BLaER1 (cell line): ENCODE measurements around the gene GRIN2A.

Source experiments
- H3K27ac ChIP-seq: shearing (Covaris generic); formaldehyde crosslinking; 2 replicates; pipeline ENCODE4 v1.8.1; 2022
- H3K27me3 ChIP-seq: shearing (Covaris generic); formaldehyde crosslinking; 2 replicates; pipeline ENCODE4 v1.8.1; 2022
- H3K36me3 ChIP-seq: shearing (Covaris generic); formaldehyde crosslinking; 2 replicates; pipeline ENCODE4 v1.8.1; 2022
- H3K4me1 ChIP-seq: shearing (Covaris generic); formaldehyde crosslinking; 2 replicates; pipeline ENCODE4 v1.8.1; 2022
- H3K4me2 ChIP-seq: shearing (Covaris generic); formaldehyde crosslinking; 2 replicates; pipeline ENCODE4 v1.8.1; 2022
- H3K4me3 ChIP-seq: shearing (Covaris generic); formaldehyde crosslinking; 2 replicates; pipeline ENCODE4 v1.8.1; 2022
- H3K9ac ChIP-seq: shearing (Covaris generic); formaldehyde crosslinking; 2 replicates; pipeline ENCODE4 v1.8.1; 2022
- H3K9me3 ChIP-seq: shearing (Covaris generic); formaldehyde crosslinking; 2 replicates; pipeline ENCODE4 v1.8.1; 2022
- H4K20me1 ChIP-seq: shearing (Covaris generic); formaldehyde crosslinking; 2 replicates; pipeline ENCODE4 v1.8.1; 2022
- Cebpa-rat ChIP-seq: shearing (Covaris generic); IDR thresholded peaks from 2 replicates; pipeline ENCODE4 v1.8.1; 2022

Gene GRIN2A

DNA sequence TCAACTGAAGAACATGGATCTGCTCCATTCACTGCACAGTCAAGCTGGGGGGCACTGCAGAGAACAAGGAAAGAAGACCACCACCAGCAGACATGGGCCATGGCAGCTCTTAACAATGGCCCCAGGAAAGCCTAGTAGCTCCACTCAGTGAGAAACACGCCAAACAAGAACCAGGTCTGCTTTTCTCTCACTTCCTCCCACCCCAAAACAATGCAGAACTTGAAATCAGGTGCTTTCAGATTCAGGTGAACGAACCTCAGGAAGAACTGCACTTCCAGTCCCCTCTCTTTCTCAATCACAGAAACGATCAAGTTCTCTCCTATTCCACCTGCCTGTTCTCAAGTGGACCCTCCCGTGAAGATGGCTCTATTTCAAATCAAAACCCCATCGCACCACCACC, 155.6 kb downstream of the GRIN2A start:
- Histone ChIP-seq H3K4me3 (no peak overlapping the region), H3K9ac (no peak overlapping the region), H3K27me3 (no peaks in the 10 kb centered on the region), H3K9me3 (no peaks in the 10 kb centered on the region), H4K20me1 (no peaks in the 10 kb centered on the region), H3K36me3 (no peaks in the 10 kb centered on the region), H3K4me1 (no peaks in the 10 kb centered on the region), H3K27ac (no peak overlapping the region), H3K4me2 (no peak overlapping the region)
- TF ChIP-seq Cebpa-rat = no peak

DNA sequence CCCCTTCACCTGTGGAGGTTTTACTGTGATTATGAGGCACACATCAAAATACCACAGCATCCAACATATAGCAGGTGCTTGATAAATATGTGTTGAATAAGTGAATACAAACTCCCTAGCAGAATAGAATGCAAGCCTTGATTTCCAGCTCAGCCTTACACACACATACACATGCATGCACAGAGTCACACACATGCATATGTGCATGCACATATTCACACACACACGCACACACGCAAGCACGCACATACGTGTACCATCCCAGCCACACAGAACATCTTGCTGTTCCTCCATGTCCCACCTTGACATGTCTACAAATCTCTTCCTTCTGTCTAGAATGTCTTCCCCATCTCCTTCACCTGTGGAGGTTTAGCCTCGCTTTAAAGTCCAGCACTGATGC, 160.1 kb downstream of the GRIN2A start:
- Histone ChIP-seq H3K9ac (no peak overlapping the region), H4K20me1 (no peaks in the 10 kb centered on the region), H3K9me3 (no peaks in the 10 kb centered on the region), H3K27me3 (no peaks in the 10 kb centered on the region), H3K4me2 (no peak overlapping the region), H3K36me3 (no peaks in the 10 kb centered on the region), H3K4me1 (no peaks in the 10 kb centered on the region), H3K27ac (no peak overlapping the region), H3K4me3 (no peak overlapping the region)
- no peak for TF ChIP-seq Cebpa-rat

DNA sequence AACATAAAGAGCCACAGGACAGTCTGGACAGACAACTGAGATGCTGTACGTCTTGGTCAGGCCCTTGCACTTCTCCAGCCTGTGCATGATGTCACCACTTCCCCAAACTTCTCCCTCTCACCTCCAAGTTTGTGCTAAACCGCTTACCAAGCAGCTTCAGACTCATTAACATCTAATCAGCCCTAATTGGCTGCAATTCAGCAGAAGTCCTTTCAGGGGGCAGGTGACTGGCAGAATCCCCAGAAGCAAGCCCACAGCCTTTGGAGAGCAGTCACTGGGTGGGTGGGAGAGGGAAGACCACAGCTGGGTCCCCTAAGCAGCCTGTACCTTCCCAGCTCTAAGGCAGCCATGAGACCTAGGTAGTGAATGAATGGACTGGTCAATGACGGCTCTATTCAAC, 161.4 kb downstream of the GRIN2A start:
- no peak for TF ChIP-seq Cebpa-rat
- H3K4me3 ChIP-seq = no peak overlapping the region
- H4K20me1 ChIP-seq = no peaks in the 10 kb centered on the region
- no peak overlapping the region for H3K27ac ChIP-seq
- H3K27me3 ChIP-seq = no peaks in the 10 kb centered on the region
- H3K4me2 ChIP-seq = no peak overlapping the region
- H3K9ac ChIP-seq = no peak overlapping the region
- H3K9me3 ChIP-seq = no peaks in the 10 kb centered on the region
- H3K36me3 ChIP-seq = no peaks in the 10 kb centered on the region
- H3K4me1 ChIP-seq = no peaks in the 10 kb centered on the region

DNA sequence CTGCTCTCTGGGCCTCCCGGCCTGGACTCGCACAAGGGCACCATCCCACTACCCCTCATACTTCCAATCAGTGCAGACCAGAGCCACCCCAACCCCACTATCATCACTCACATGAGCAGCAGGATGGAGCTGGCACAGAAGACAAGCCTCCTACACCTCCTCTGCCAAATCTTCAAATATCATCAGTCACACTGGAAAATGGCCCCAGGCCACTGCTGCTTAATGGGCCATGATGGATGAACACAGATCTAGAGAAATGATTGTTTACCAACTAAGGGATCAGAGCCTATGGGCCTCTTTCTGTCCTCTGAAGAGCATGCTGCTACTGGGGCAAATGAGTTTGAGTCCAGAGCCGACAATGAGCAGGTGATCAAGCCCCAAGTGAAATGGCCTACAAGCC, 165.5 kb downstream of the GRIN2A start:
- no peak overlapping the region for H3K4me2 ChIP-seq
- H3K27ac ChIP-seq = no peak overlapping the region
- H3K9ac ChIP-seq = no peak overlapping the region
- no peaks in the 10 kb centered on the region for H3K4me1 ChIP-seq
- no peak for TF ChIP-seq Cebpa-rat
- no peaks in the 10 kb centered on the region for H3K27me3 ChIP-seq
- no peak overlapping the region for H3K4me3 ChIP-seq
- H4K20me1 ChIP-seq = no peaks in the 10 kb centered on the region
- no peaks in the 10 kb centered on the region for H3K36me3 ChIP-seq
- H3K9me3 ChIP-seq = no peaks in the 10 kb centered on the region

DNA sequence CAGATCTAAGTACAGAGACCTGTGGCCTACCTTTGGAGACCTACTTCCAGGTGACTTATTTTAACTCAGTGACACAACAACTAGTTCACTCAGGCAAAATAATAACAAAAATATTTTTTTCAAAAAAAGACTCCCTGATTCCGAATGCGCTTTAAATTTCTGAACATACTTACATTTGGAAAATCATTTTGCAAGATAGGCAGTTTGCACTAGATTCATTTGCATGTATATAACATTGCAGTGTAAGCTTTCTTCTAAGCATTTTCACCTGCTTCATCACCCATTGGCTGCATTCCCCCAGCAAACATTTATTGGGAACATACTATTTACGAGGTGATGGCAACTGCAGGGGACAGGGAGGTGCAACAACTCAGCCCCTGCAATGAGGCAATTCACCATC, 166.8 kb downstream of the GRIN2A start:
- no peaks in the 10 kb centered on the region for H3K4me1 ChIP-seq
- H3K27me3 ChIP-seq = no peaks in the 10 kb centered on the region
- H3K36me3 ChIP-seq = no peaks in the 10 kb centered on the region
- no peak overlapping the region for H3K27ac ChIP-seq
- H3K4me3 ChIP-seq = no peak overlapping the region
- no peak for TF ChIP-seq Cebpa-rat
- H4K20me1 ChIP-seq = no peaks in the 10 kb centered on the region
- H3K9me3 ChIP-seq = no peaks in the 10 kb centered on the region
- H3K9ac ChIP-seq = no peak overlapping the region
- H3K4me2 ChIP-seq = no peak overlapping the region

DNA sequence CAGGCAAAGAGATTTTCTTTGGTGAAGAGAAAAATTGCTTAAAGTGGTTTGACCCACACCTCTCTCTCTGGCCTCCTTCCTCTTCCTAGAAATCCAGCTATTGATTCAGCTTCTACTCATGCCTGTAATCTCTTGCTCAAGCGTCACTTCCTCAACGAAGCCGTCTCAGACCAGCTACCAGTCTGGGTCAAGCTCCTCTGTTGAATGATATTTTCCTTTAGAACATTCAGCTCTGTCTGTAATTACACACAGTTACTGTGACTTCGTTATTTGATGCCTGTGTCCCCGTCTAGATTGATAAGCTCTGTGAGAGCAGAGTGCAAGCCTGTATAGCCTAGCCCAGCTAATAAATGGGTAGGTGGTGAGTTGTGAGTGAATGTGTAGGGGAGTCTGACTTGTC, 168.5 kb downstream of the GRIN2A start:
- no peaks in the 10 kb centered on the region for H4K20me1 ChIP-seq
- no peak for TF ChIP-seq Cebpa-rat
- no peak overlapping the region for H3K4me2 ChIP-seq
- no peaks in the 10 kb centered on the region for H3K9me3 ChIP-seq
- H3K4me3 ChIP-seq = no peak overlapping the region
- H3K27ac ChIP-seq = no peak overlapping the region
- H3K27me3 ChIP-seq = no peaks in the 10 kb centered on the region
- H3K4me1 ChIP-seq = no peaks in the 10 kb centered on the region
- no peak overlapping the region for H3K9ac ChIP-seq
- H3K36me3 ChIP-seq = no peaks in the 10 kb centered on the region

DNA sequence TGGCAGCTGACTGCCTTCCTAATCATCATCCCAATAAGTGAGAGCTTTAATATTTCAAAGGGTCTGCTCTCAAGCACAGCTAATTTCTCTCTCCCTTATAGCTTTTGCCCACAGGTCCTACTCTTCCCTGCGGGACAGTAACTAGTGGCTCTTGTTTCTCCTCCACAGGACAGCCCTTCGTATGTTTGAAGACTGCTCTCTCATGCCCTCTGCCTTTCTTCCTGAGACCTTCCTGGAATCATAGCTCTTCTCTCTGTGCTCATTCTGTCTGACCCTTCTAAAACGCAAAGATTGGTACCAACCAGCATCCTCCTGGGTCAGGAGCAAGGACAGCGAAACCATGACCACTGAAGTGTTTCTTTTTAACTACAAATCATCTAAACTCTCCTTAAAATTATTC, 168.9 kb downstream of the GRIN2A start:
- Histone ChIP-seq H3K36me3 (no peaks in the 10 kb centered on the region), H3K4me2 (no peak overlapping the region), H3K27ac (no peak overlapping the region), H3K9ac (no peak overlapping the region), H3K4me1 (no peaks in the 10 kb centered on the region), H3K27me3 (no peaks in the 10 kb centered on the region), H4K20me1 (no peaks in the 10 kb centered on the region), H3K4me3 (no peak overlapping the region), H3K9me3 (no peaks in the 10 kb centered on the region)
- no peak for TF ChIP-seq Cebpa-rat

DNA sequence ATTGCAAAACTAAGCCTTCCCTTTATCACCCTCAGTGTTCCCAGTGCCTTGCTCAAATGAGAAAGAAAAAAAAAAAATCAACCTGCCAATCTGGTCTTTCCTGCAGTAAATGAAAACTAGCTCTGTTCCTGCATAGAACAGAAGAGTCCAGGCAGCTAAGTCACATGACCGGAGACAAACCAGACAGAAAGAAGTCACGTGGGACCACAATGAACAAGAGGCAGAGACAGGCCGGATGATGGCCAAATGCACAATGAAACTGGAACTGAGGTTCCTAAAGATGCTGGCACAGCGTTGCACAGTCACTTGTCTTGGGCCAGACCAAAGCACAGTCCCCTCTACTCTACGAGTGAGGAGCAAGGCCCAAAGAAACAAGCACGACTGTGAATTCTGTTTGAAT, 172.5 kb downstream of the GRIN2A start:
- H3K4me2 ChIP-seq = no peak overlapping the region
- no peak overlapping the region for H3K27ac ChIP-seq
- TF ChIP-seq Cebpa-rat = no peak
- no peaks in the 10 kb centered on the region for H3K4me1 ChIP-seq
- H4K20me1 ChIP-seq = no peaks in the 10 kb centered on the region
- H3K27me3 ChIP-seq = no peaks in the 10 kb centered on the region
- H3K36me3 ChIP-seq = no peaks in the 10 kb centered on the region
- H3K9me3 ChIP-seq = no peaks in the 10 kb centered on the region
- H3K9ac ChIP-seq = no peak overlapping the region
- no peak overlapping the region for H3K4me3 ChIP-seq

DNA sequence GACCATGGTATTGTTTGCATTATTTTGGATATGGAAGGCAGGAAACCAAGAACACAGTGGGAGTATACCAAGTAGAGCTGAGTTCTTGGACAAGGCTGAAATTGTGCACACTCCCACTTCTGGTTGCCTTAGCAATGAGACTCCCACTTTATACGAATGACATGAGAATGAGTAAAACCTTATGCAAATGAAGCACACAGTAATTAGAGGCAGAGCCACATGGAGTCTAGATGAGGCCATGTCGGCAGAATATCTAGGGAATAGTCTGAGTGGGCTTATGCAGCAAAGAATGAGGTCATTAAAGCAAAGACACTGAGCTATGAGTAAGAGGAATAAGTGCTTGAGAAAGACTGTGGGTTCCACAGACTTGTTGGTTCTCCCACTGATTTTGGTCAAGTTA, 178.7 kb downstream of the GRIN2A start:
- H4K20me1 ChIP-seq = no peaks in the 10 kb centered on the region
- H3K4me1 ChIP-seq = no peaks in the 10 kb centered on the region
- H3K4me2 ChIP-seq = no peak overlapping the region
- TF ChIP-seq Cebpa-rat = no peak
- H3K27ac ChIP-seq = no peak overlapping the region
- H3K9me3 ChIP-seq = no peaks in the 10 kb centered on the region
- H3K36me3 ChIP-seq = no peaks in the 10 kb centered on the region
- no peaks in the 10 kb centered on the region for H3K27me3 ChIP-seq
- H3K9ac ChIP-seq = no peak overlapping the region
- no peak overlapping the region for H3K4me3 ChIP-seq

DNA sequence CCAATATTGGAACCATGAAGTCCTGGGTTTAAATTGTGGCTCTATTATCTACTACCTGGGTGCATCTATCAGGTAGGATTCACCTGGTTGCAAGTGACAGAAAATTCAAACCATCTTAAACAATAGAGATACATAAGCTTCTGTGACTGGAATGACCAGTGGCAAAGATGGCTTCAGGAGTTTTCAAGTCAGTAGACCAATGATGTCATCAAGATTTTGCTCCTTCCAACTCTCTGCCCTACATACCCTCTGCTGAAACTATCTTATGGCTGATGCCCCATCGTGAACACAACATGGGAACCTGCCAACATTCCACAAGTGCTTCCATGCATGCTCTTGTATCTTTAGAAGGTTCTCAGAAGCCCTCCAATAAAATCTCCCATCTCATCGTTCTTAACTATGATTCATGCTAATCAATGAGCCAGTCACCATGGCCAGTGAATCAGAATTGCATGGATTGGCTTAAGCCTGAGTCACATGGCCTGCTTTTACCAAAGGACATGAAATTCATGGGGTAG, 180.9 kb downstream of the GRIN2A start:
- TF ChIP-seq Cebpa-rat = no peak
- Histone ChIP-seq H3K4me1 (no peaks in the 10 kb centered on the region), H4K20me1 (no peaks in the 10 kb centered on the region)

DNA sequence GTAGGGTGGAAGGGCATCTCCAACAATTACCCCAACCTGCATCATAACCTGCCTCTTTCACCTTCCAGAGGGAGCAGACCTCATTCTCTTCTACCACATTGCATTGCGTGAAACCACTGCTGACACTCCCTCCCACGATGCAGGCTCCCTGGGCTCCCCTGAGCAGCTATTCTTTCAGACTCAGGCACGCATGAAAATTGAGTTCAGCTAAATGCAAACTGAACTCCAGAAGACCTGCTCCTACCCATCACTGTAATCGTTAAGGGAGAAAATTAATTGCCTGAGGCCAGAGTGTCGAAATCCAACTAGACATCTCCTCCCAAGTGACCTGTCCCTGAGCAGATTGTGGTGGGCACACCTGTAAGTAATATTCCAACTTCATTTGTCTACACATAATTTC, 186.0 kb downstream of the GRIN2A start:
- Histone ChIP-seq H3K9me3 (no peaks in the 10 kb centered on the region), H3K4me3 (no peak overlapping the region), H4K20me1 (no peaks in the 10 kb centered on the region), H3K36me3 (no peaks in the 10 kb centered on the region), H3K4me1 (no peaks in the 10 kb centered on the region), H3K4me2 (no peak overlapping the region), H3K27ac (no peak overlapping the region), H3K27me3 (no peaks in the 10 kb centered on the region), H3K9ac (no peak overlapping the region)
- no peak for TF ChIP-seq Cebpa-rat

More for the DNA sequence above, 180.9 kb downstream of the GRIN2A start:
- Histone ChIP-seq H3K9me3 (no peaks in the 10 kb centered on the region), H3K4me3 (no peak overlapping the region), H3K9ac (no peak overlapping the region), H3K27me3 (no peaks in the 10 kb centered on the region), H3K27ac (no peak overlapping the region), H3K4me2 (no peak overlapping the region), H3K36me3 (no peaks in the 10 kb centered on the region)
